Measurements from ENCODE around the gene ZDHHC11.

- TF ChIP-seq CTCF (IDR thresholded peaks at IDR 0.05; ENCODE audit: low read depth, low read length) (no peak), EZH2phosphoT487 (IDR thresholded peaks at IDR 0.05; ENCODE audit: low read depth) (no peak)
These were observed 10.9 kb upstream of the ZDHHC11 start for GRCh38 chr5:861442-862366.

Measured in OCI-LY3 (cell line).